Psoas muscle (tissue), 8 donors: ENCODE data around the gene MACROH2A1. TPM values are rescaled to one million over a fixed set of nuclear protein-coding genes. Genes with fewer than 3 reads are reported as not detected.

Experiments
- ATAC-seq, 4 donors: fragments of 200-7000 bp; cut with Tn5 transposase; one replicate each; pipeline ENCODE4 v1.9.1; 2020; ENCODE audit warnings: moderate library complexity in 3 of 4, mild to moderate bottlenecking in 2 of 4
- DNase-seq, 2 donors: peaks; one replicate each; pipeline ENCODE4 v3.0.0-alpha.2; 2020
- H3K27ac ChIP-seq: fragments of 200-600 bp; one replicate; pipeline ENCODE4 v1.8.0; 2022
- H3K27me3 ChIP-seq, 3 donors: fragments of 200-600 bp in 1 of 3; one replicate each; pipeline versions ENCODE4 v1.6.1 to v1.8.0; 2013 to 2022; ENCODE audit warnings: low read length in 2 of 3, mild to moderate bottlenecking in 2 of 3, moderate library complexity in 1 of 3; ENCODE audit not compliant: insufficient read depth in 3 of 3
- H3K36me3 ChIP-seq, 2 donors: fragments of 200-600 bp in 1 of 2; one replicate each; pipeline versions ENCODE4 v1.6.1 to v1.8.0; 2013 to 2022; ENCODE audit warnings: low read depth in 1 of 2, mild to moderate bottlenecking in 1 of 2, moderate library complexity in 1 of 2; ENCODE audit not compliant: insufficient read depth in 1 of 2
- H3K4me1 ChIP-seq: fragments of 200-600 bp; one replicate; pipeline ENCODE4 v1.8.0; 2022
- H3K4me3 ChIP-seq: fragments of 200-600 bp; one replicate; pipeline ENCODE4 v1.8.0; 2022; ENCODE audit warnings: mild to moderate bottlenecking
- H3K9me3 ChIP-seq: fragments of 200-600 bp; one replicate; pipeline ENCODE4 v1.8.0; 2022
- WGBS, 3 donors: extraction: QIAGEN DNeasy Blood & Tissue Kit; methylation state at CpG; one replicate each; pipeline versions ENCODE4 v1.1.6 to v1.1.7; 2013; 5-methylcytosine and 5-hydroxymethylcytosine counted together
- intact Hi-C, 2 donors: fragments of 100-400 bp; cut with DNase I; formaldehyde crosslinking; loops; one replicate each; pipeline versions ENCODE4 v1.11.0 to v1.14.2; 2022
- polyA plus RNA-seq, 3 donors: library from polyadenylated mRNA; stranded (reverse); fragments of 200-250 nt; gene quantifications; one replicate each; pipeline ENCODE4 v1.2.3, GENCODE V29; 2013
- total RNA-seq, 4 donors: library from RNA; stranded (reverse); fragmentation: NEBNext Ultra II Directional in 2 of 4; extraction: Animal tissue kit (Norgen Biotek cat#: 25700) in 2 of 4; gene quantifications; one replicate each; pipeline versions ENCODE4 v1.2.1 to v1.2.4, GENCODE V29; 2021 to 2023
- TF ChIP-seq, protein P1 (sequence below): fragments of 200-600 bp; IDR thresholded peaks from one replicate; pipeline ENCODE4 v1.8.0; 2022; ENCODE audit warnings: antibody characterized with exemption
- donor health status: healthy with polysubstance abuse.
- donor health status: DM: no; HTN: no; CAD: no; lungs with moderate emphysema.
- donor health status: Bipolar disorder and iron deficiency.
- donor health status: healthy.
- donor health status: DM: yes; HTN: yes; CAD: no.
- donor health status: DM: no; HTN: no; CAD: no.
- donor health status: DM: no; HTN: no; CAD: no.
- donor health status: DM: yes; HTN: yes; CAD: no.

Gene MACROH2A1
- total and polyA plus RNA-seq, 7 donors, result 57.8 to 127 (median 85.7) TPM

DNA sequence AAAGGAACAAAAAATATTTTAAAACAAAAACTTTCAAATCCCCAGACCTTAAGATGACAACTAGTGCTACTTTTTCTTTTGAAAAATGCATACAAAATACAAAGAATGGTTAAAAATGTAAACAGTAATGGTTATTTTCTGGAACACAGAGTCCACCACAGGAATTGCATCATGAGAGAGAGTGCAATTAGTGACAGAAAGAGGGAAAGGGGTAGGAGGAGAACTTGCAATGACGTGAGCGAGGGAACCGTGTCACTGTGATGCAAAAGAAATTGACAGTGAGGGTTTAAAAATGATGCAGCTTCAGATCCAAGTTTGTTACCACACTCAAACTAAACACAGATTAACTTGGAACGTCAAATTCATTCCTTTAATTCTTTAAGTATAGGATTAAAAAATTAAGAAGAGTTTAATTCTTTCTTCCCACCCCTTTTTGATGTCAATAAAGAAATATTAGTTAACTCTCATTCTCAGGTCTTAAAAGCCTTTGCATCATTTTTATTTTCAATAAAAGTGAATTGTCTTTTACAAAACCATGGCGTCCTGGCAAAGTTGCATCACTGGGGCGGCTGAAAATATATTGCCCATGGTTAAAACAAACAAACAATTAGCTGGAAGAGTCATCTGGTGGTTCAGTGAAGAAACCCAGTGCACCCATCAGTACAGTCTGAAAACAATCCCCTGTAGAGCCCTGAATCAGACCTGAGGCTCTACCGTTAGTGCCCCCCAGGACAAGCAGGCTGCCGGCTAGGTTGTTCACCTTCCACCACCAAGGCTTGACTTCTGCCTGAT, 39.5 kb downstream of the MACROH2A1 start:
- TF ChIP-seq, protein P1, sequence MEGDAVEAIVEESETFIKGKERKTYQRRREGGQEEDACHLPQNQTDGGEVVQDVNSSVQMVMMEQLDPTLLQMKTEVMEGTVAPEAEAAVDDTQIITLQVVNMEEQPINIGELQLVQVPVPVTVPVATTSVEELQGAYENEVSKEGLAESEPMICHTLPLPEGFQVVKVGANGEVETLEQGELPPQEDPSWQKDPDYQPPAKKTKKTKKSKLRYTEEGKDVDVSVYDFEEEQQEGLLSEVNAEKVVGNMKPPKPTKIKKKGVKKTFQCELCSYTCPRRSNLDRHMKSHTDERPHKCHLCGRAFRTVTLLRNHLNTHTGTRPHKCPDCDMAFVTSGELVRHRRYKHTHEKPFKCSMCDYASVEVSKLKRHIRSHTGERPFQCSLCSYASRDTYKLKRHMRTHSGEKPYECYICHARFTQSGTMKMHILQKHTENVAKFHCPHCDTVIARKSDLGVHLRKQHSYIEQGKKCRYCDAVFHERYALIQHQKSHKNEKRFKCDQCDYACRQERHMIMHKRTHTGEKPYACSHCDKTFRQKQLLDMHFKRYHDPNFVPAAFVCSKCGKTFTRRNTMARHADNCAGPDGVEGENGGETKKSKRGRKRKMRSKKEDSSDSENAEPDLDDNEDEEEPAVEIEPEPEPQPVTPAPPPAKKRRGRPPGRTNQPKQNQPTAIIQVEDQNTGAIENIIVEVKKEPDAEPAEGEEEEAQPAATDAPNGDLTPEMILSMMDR, result no peak
- H3K9me3 ChIP-seq, result no peaks in the 10 kb centered on the region
- H3K27ac ChIP-seq, result no peak overlapping the region
- no peak for ATAC-seq
- intact Hi-C loops, result no loop called here
- no peaks in the 10 kb centered on the region for H3K27me3 ChIP-seq
- peaks cover 18% of the 10 kb centered on the region for H3K4me1 ChIP-seq
- WGBS, 3 donors, result 95 to 96% (median 95%) methylated on average over 8 of the region's 8 CpGs
- DNase-seq, result no peak
- H3K36me3 ChIP-seq, result peaks cover 6 to 32% of the 10 kb centered on the region in 2 donors
- H3K4me3 ChIP-seq, result no peak overlapping the region

DNA sequence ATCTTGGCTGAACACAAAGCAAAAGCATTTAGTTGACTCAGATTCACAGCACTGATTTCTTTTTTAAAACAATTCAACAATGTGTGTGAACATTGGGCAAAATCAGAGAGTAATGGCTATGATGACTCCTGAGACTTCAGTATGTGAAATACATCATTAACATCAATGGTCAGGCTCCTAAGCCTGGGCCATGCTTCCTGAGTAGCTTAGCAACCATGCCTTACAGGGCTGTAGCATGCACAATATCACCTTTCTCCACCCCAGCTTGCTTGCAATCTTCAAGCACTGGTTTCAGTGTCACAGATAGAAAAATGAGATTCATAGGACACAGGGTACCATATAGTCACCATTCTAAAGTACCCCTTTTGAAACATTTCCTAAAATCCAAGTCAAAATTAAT, 41.3 kb downstream of the MACROH2A1 start:
- no peak overlapping the region for H3K27ac ChIP-seq
- intact Hi-C loops, result no loop called here
- no peak overlapping the region for H3K4me3 ChIP-seq
- H3K4me1 ChIP-seq, result peaks cover 28% of the 10 kb centered on the region
- H3K36me3 ChIP-seq, result peaks cover 6 to 30% of the 10 kb centered on the region in 2 donors
- TF ChIP-seq, protein P1, result no peak
- no peak for DNase-seq
- no peaks in the 10 kb centered on the region for H3K9me3 ChIP-seq
- no peak for ATAC-seq
- no peaks in the 10 kb centered on the region for H3K27me3 ChIP-seq

DNA sequence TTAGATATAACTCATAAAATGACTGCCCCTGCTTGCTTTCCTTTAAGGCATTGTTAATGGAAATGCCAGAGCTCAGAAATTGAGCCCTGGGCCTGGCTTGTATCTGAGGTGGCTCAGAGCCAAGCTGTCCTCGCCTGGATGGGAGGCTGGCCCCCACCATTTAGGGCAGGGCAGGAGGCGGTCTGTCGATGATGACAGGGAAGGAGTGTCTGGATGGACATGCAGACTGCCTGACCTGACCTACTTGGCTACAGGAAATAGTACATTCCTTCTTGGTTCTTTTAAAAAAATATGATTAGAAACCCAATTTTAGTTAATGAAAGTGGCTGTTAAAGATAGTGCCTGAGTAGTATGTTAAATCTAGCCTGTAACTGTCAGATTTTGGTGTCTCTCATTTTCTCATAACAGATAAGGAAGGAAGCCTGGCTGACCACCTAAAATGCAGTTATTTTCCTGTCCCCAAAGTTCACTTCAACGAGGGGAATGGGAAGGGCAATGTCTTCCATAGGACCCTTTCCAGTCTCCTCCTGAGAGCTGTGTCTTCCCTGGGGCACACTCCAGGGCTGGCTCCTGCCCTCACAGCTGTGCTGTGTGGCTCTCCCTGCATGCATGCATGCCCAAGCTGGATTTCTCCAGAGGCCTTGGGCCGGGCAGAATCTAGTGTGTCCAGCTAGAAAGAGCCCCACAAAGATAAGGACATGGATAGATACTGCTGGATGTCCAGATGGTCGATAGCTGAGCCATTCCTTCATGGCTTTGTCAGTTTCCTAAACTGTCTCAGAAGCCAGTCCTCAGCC, 42.3 kb downstream of the MACROH2A1 start:
- H3K27ac ChIP-seq, result peak overlapping the region; percentile 71
- peaks cover 6 to 33% of the 10 kb centered on the region in 2 donors for H3K36me3 ChIP-seq
- peaks cover 28% of the 10 kb centered on the region for H3K4me1 ChIP-seq
- H3K4me3 ChIP-seq, result no peak overlapping the region
- TF ChIP-seq, protein P1, result no peak
- ATAC-seq (peak; percentile 87 to 95 (median 88)), DNase-seq (peak; percentile 79 to 90)
- WGBS, 3 donors, result 5 to 9% (median 7%) methylated on average over 6 of the region's 6 CpGs
- no peaks in the 10 kb centered on the region for H3K9me3 ChIP-seq
- no peaks in the 10 kb centered on the region for H3K27me3 ChIP-seq
- intact Hi-C loops, result no loop called here

DNA sequence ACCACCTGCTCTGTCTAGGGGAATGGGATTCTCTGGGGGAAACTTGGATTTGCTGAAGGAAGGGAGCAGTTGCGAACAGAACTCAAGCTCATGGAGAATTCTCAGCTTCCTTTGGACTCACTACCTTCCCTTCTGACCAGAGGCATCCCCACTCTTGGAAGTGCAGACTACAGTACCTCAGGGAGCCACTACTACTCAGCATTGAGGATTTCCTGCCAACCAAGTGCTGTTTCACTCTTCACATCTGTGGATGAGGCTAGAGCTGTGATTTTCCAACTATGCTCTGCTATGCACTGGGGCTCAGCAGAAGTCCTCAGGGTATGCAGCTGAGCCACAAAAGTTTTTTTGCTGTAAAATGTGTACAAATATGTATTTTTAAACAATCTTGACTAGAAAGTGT, 43.9 kb downstream of the MACROH2A1 start:
- peaks cover 8 to 33% of the 10 kb centered on the region in 2 donors for H3K36me3 ChIP-seq

More for the DNA sequence above, 43.9 kb downstream of the MACROH2A1 start:
- Histone ChIP-seq H3K4me3 (no peak overlapping the region), H3K4me1 (peaks cover 28% of the 10 kb centered on the region), H3K27me3 (no peaks in the 10 kb centered on the region), H3K9me3 (no peaks in the 10 kb centered on the region), H3K27ac (no peak overlapping the region)
- no peak for DNase-seq
- ATAC-seq, result peak in 1 of 4 donors; percentile 13
- TF ChIP-seq, protein P1, result no peak
- intact Hi-C loops, result no loop called here
- WGBS, 3 donors, result 71 to 92% (median 88%) methylated on average over 1 of the region's 1 CpG
